ENCODE data around the gene LACTBL1.

DNA sequence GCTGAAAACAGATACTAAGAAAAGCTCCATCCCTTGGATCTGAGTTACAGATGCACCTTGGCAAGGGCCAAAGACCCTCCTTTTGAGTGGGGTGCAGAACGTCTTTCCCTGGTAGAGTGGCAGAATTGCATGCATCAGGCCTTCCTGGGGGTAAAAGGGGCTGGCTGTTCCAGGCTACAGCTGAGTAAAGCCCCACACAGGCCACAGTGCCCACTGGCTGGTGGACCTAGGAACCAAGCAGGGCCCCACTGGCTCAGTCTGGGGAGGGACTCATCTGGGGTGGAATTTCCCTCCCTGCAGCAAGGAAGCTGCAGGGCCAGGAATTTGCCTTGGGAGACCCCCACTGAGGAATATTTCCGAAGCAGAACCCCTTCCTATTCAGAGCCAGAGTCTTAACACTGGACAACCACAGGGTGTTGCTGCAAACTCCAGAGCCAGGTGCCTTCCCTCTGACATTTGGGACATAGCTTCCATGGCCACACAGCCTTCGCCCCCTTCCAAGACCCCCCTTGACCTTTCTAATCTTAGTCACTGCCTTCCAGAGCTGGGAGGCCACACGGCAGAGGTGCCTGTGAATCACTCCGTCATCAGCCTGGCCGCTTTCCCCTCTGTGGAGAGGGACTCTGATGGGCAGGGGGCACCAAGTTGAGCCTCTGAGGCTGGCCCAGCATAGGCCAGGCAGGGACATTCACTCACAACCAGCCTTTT lies 52.5 kb downstream of the LACTBL1 start:
- TF ChIP-seq, protein P1, sequence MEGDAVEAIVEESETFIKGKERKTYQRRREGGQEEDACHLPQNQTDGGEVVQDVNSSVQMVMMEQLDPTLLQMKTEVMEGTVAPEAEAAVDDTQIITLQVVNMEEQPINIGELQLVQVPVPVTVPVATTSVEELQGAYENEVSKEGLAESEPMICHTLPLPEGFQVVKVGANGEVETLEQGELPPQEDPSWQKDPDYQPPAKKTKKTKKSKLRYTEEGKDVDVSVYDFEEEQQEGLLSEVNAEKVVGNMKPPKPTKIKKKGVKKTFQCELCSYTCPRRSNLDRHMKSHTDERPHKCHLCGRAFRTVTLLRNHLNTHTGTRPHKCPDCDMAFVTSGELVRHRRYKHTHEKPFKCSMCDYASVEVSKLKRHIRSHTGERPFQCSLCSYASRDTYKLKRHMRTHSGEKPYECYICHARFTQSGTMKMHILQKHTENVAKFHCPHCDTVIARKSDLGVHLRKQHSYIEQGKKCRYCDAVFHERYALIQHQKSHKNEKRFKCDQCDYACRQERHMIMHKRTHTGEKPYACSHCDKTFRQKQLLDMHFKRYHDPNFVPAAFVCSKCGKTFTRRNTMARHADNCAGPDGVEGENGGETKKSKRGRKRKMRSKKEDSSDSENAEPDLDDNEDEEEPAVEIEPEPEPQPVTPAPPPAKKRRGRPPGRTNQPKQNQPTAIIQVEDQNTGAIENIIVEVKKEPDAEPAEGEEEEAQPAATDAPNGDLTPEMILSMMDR (IDR thresholded peaks at IDR 0.05; ENCODE audit: insufficient read depth, low read length, poor library complexity, severe bottlenecking): no peak
- TF ChIP-seq EZH2phosphoT487 (conservative IDR thresholded peaks at IDR 0.05; ENCODE audit: low read length): no peak

Measured in SU-DHL-6 (cell line).